Stimulated activated CD4-positive, alpha-beta T cell treated with anti-CD3 and anti-CD28 coated beads, Interleukin-1b, Interleukin-23, amount 100 ng/mL, for 48 hours (primary cell): ENCODE measurements around the gene DRG2.

Experiments used
- DNase-seq: peaks from one replicate; pipeline ENCODE4 v3.0.0-alpha.2; 2020

The DRG2 gene

GRCh38 chr17:18117982-18118975 is 30.5 kb downstream of the DRG2 start:
- no peak for DNase-seq

- DNase-seq: no peak
Measured at GRCh38 chr17:18119166-18119745, 31.5 kb downstream of the DRG2 start.

- DNase-seq: no peak
Measured at GRCh38 chr17:18119938-18120337, 32.2 kb downstream of the DRG2 start.

- no peak for DNase-seq
Measured at GRCh38 chr17:18120461-18121017, 32.8 kb downstream of the DRG2 start.

- DNase-seq: no peak
Measured at GRCh38 chr17:18121144-18121910, 33.6 kb downstream of the DRG2 start.

- no peak for DNase-seq
Measured at GRCh38 chr17:18122990-18123753, 35.4 kb downstream of the DRG2 start.

- no peak for DNase-seq
Measured at GRCh38 chr17:18124345-18125126, 36.8 kb downstream of the DRG2 start.

GRCh38 chr17:18129041-18129502 is 41.3 kb downstream of the DRG2 start:
- DNase-seq: no peak

- DNase-seq: no peak
Measured at GRCh38 chr17:18132711-18133110, 45.0 kb downstream of the DRG2 start.

- DNase-seq: no peak
Measured at GRCh38 chr17:18136357-18136756, 48.6 kb downstream of the DRG2 start.

GRCh38 chr17:18138065-18138749 is 50.5 kb downstream of the DRG2 start:
- no peak for DNase-seq

- no peak for DNase-seq
Measured at GRCh38 chr17:18139092-18139491, 51.3 kb downstream of the DRG2 start.

GRCh38 chr17:18139498-18139897 is 51.8 kb downstream of the DRG2 start:
- no peak for DNase-seq

GRCh38 chr17:18139949-18140348 is 52.2 kb downstream of the DRG2 start:
- DNase-seq: no peak

GRCh38 chr17:18140648-18141047 is 52.9 kb downstream of the DRG2 start:
- no peak for DNase-seq

GRCh38 chr17:18141210-18141803 is 53.6 kb downstream of the DRG2 start:
- DNase-seq: no peak

GRCh38 chr17:18142417-18142816 is 54.7 kb downstream of the DRG2 start:
- DNase-seq: no peak

GRCh38 chr17:18143044-18143936 is 55.5 kb downstream of the DRG2 start:
- DNase-seq: no peak

- no peak for DNase-seq
Measured at GRCh38 chr17:18144261-18144660, 56.5 kb downstream of the DRG2 start.
